ENCODE measurements around the gene UBE2Q1.

- TF ChIP-seq RAD51 (IDR thresholded peaks at IDR 0.05) = no peak
- TF ChIP-seq POLR2AphosphoS5 (IDR thresholded peaks at IDR 0.05; ENCODE audit: low read length) = no peak
- TF ChIP-seq CTCF (IDR thresholded peaks at IDR 0.05 in 2 of 3, conservative IDR thresholded peaks at IDR 0.05 in 1 of 3; ENCODE audit: control insufficient read depth in 2 of 3, extremely low read depth in 1 of 3, insufficient read depth in 1 of 3, low read depth in 3 of 3, low read length in 3 of 3) = no peak
- TF ChIP-seq EZH2 (IDR thresholded peaks at IDR 0.05; ENCODE audit: borderline replicate concordance, control insufficient read depth, low read depth, low read length) = no peak
- no peak for TF ChIP-seq REST (IDR thresholded peaks at IDR 0.05; ENCODE audit: low read depth, low read length)
- TF ChIP-seq HDGF (IDR thresholded peaks at IDR 0.05) = no peak
- TF ChIP-seq RAD21 (IDR thresholded peaks at IDR 0.05; ENCODE audit: insufficient read depth, low read depth, low read length) = no peak
- TF ChIP-seq ZNF24 (IDR thresholded peaks at IDR 0.05) = no peak
- TF ChIP-seq SIN3A (IDR thresholded peaks at IDR 0.05; ENCODE audit: low read depth, low read length) = no peak
- TF ChIP-seq POLR2A (IDR thresholded peaks at IDR 0.05; ENCODE audit: low read depth, low read length) = no peak
- no peak for TF ChIP-seq NBN (IDR thresholded peaks at IDR 0.05)
Observed at GRCh38 chr1:154556422-154556821, 2.0 kb downstream of the UBE2Q1 start.

Measured in GM12878 (cell line).